Left colon (tissue), 2 donors: ENCODE measurements around the gene CDHR3. TPM values are rescaled to one million over a fixed set of nuclear protein-coding genes. Genes with fewer than 3 reads are reported as not detected.
A peak's percentile ranks its signal among the peaks of the same experiment; 100 is the strongest.

Experiments
- ATAC-seq: fragments of 200-7000 bp; cut with Tn5 transposase; one replicate; pipeline ENCODE4 v1.9.1; 2020; ENCODE audit warnings: mild to moderate bottlenecking, moderate library complexity
- DNase-seq, 2 donors: peaks; one replicate each; pipeline ENCODE4 v3.0.0-alpha.2; 2020
- intact Hi-C, 2 donors: fragments of 100-400 bp; cut with DNase I in 1 of 2; cut with micrococcal nuclease in 1 of 2; formaldehyde crosslinking; loops; one replicate each; pipeline versions ENCODE4 v1.11.2 to v1.14.0; 2022; cut with DNase I, micrococcal nuclease
- total RNA-seq, 2 donors: library from RNA; stranded (reverse); fragmentation: NEBNext Ultra II Directional; extraction: Animal tissue kit (Norgen Biotek cat#: 25700); gene quantifications; one replicate each; pipeline ENCODE4 v1.2.1, GENCODE V29; 2021
- donor health status: DM: no; HTN: no; CAD: no.
- donor health status: DM: yes; HTN: yes; CAD: no.

CDHR3 gene
- total RNA-seq, 2 donors from 2014 or later, result 10.0 to 20.3 TPM

DNA sequence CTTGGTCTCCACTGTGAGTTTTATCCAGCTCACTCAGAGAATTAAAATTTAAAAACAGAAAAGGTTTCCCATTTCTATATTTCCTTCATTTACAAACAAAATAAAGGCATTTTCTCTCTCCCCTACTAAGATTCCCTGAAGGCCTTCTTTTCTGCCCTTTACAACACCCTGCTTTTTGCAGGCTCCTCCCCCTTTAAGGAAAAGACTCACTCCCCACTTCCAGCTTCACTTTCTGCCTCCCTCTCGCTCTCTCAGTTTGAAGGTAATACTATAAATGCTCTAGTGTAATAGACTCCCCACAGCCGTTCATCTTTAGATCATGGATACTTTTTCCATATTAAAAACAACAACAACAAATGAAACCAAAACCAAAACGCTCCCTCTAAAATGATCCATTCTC, 53.3 kb downstream of the CDHR3 start:
- no peak for DNase-seq
- intact Hi-C loops, result loop anchor here in 1 of 2 donors (10.0 kb wide), 1 partner anchor 252 kb away; no protein-coding TSS in a partner anchor
- no peak for ATAC-seq

- ATAC-seq, result no peak
- intact Hi-C loops, result loop anchor here in 1 of 2 donors (10.0 kb wide), 1 partner anchor 253 kb away; no protein-coding TSS in a partner anchor
Measured at GRCh38 chr7:106017657-106018056, 54.6 kb downstream of the CDHR3 start.

DNA sequence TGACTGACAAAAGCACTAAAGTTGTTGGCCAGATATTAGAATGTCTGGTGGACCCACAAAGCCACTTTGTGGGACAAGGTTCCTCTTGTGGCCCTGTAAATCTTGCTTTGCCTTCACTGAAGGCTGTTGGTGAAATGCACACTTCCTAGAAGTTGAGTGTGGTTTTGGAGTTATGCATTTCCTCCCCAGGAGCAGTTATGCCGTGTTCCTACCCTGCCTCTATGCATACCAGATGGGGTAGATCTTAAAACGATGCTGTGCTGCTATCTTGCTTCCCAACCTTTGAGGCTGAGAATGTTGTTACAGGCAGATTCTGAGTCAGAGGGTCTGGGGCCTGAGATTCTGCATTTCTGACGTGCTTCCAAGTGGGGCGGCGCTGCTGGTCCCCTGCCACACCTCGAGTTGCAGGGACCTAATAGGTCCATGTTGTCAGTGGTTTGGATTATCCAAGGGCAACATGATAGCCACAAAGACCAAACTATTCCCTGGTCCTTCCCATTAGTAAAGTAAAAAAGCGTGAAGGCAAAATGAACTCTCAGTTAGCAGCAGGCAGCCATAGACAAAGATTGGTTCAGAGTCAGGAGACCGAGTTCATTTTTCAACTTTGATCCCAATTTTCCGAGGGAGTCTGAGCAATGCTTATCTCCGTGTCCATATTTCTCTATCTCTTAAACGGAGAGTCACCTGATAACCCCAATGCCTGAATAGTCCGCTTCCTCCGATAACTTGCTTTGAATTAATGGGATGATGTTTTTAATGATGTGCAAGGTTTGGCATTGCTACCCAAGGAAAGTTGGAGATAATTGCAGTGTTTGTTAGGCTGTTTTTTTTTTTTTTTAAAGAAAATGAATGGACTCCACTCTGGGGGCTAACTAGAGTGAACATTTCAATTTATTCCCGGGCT, 55.8 kb downstream of the CDHR3 start:
- intact Hi-C loops, result loop anchor here in 1 of 2 donors (10.0 kb wide), 1 partner anchor 254 kb away; no protein-coding TSS in a partner anchor
- ATAC-seq, result no peak
- no peak for DNase-seq

More at GRCh38 chr7:106017657-106018056, 54.6 kb downstream of the CDHR3 start:
- DNase-seq, result no peak

- no peak for ATAC-seq
- DNase-seq, result no peak
- intact Hi-C loops, result loop anchor here in 1 of 2 donors (10.0 kb wide), 1 partner anchor 255 kb away; no protein-coding TSS in a partner anchor
Measured at GRCh38 chr7:106019470-106019820, 56.4 kb downstream of the CDHR3 start.

- intact Hi-C loops, result no loop called here
- no peak for DNase-seq
Measured at GRCh38 chr7:106021151-106022067, 58.3 kb downstream of the CDHR3 start.

GRCh38 chr7:106022193-106022821, 59.2 kb downstream of the CDHR3 start:
- ATAC-seq (no peak), DNase-seq (peak in 1 of 2 donors; percentile 52)
- intact Hi-C loops, result no loop called here

More at GRCh38 chr7:106021151-106022067, 58.3 kb downstream of the CDHR3 start:
- ATAC-seq, result no peak

GRCh38 chr7:106023369-106024322, 60.6 kb downstream of the CDHR3 start:
- ATAC-seq (no peak), DNase-seq (no peak)
- intact Hi-C loops, result no loop called here

DNA sequence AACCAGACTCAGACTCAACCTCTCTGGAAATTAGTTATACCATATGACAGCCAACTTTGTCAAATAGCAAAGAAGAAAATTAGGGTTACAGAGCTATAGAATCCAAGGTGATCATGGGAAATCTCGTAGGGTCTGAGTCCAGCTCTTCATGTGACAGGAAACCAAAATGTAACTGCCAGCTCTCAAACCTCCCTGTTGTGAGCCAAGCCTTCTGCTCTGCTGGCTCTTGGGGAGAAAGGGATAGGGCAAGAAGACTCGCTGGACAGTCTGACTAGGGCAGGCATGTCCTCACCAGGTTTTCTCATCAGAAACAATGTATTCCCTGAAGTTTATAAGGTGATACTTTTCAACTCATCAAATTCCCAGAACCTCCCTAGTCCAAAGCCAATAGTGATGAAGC, 63.0 kb downstream of the CDHR3 start:
- intact Hi-C loops, result no loop called here
- ATAC-seq, result no peak
- no peak for DNase-seq

DNA sequence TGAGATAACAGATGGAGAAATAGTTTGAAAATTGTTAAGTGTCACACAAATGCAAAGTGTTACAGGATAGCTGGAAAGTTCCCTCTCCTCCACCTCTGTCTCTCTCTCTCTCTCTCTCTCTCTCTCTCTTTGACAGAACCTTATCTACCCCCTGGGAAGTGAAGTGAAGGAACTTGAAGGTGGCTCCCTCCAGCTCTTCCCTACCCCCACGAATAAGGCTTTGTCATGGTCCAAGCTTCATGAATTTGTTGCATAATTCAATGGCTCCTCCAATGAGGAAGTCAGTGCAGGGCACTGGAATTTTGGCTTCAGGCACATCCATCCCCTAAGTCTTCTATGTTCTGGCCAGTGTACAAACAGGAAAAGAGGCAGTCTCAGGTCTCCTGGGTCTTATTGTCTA, 66.4 kb downstream of the CDHR3 start:
- intact Hi-C loops, result no loop called here
- no peak for ATAC-seq
- DNase-seq, result no peak

DNA sequence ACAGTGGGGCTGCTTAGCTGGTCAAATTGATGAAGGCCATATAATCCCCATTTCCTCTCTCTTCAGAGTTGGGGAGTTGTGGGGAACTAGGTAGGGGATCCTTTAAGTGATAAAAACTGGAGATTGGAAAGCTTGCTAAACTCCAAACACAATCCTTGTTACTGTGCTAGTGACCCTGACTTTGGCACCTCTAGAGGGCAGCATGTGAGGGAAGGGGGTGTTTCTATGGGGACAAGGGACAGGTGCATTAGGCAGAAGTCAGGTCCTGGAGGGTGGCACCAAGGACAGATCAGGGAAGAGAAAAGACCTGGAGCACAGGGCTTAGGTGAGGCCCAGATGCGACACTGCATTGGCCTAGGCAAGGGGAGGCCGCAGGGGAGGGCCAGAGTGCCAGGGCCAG, 66.9 kb downstream of the CDHR3 start:
- DNase-seq (no peak), ATAC-seq (no peak)
- intact Hi-C loops, result no loop called here

DNA sequence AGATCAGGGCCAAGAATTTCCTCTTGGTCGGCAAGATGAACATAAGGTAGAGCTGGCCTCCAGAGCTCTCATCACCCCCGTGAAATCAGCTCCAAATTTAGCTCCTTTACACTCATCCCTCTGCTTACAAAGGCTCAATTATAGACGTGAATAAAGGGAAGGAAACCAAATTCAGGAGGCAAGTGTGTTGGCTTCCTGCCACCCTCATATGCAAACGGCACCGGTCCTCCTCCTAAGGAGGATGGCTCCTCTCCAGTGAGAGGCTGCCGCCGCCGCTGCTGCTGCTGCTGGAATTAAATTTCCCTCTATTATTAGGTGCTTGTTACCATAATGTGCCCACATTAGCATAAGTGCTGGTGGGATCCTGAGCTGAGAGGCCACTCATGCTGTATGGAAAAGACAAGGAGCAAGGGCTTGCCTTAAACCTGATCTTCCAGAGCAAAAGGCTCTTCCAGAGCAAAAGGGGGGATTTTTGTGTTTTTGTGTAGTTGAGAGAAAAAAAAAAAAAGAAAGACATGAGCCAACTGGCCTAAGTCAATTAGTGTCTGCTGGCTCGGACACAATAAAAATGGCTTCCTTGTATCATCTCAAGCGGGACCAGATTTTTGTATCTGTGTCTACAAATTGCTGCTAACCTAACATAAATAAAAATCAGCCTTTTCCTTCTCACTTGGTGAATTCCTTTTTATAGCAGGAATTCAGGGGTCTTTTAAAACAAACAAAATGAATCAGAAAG, 68.4 kb downstream of the CDHR3 start:
- DNase-seq, result no peak
- ATAC-seq, result no peak
- intact Hi-C loops, result no loop called here

DNA sequence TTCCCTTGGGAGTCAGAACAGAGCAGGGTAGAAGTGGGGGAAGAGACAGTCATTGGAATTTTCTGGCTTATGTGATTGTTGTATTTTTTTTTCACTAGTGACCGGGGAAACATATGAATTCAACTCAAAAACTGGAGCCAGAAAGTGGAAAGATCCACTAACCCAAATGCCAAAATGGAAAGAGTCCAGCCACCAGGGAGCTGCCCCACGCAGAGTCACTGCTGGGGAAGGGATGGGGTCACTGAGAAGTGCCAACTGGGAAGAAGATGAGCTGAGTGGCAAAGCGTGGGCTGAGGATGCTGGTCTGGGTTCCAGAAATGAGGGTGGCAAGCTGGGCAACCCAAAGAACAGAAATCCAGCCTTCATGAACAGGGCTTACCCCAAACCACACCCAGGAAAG, 69.2 kb downstream of the CDHR3 start:
- intact Hi-C loops, result no loop called here
- ATAC-seq (no peak), DNase-seq (no peak)

DNA sequence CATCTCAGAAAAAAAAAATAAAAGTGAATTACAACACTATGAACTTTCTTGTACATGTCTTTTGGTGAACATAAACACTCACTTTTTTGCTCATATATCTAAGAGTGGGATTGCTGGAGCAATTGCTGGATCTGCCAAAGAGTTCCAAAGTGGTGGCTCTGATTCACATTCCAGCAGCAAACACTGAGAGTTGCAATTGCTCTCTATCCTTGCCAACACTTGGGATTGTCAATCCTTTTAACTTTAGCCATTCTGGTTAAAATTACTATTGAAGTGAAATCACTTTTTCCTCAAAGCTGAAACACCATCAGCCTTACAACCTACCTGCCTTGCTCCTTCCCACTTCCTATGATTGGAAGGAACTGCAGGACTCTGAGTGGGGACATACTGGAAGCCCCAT, 70.7 kb downstream of the CDHR3 start:
- intact Hi-C loops, result no loop called here
- DNase-seq (no peak), ATAC-seq (no peak)

DNA sequence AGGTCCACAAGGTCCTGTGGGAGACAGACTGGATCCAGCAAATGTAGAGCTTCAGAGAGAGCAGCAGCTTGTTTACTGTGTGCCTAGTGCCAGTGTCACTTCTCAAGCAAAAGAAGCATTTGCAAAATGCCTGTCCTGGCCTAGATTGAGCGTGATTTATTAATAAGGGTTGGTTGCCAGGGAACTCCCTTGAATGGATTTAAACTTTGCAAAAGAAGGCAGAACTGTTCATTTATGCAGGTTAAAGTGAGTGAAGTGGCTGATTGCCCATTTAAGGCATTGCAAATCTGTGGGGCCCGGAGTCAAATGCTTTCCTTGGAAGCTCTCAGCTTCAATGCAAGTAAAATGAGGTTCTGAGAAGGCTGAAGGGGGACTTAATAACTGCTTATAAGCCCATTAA, 71.3 kb downstream of the CDHR3 start:
- ATAC-seq (no peak), DNase-seq (no peak)
- intact Hi-C loops, result no loop called here

DNA sequence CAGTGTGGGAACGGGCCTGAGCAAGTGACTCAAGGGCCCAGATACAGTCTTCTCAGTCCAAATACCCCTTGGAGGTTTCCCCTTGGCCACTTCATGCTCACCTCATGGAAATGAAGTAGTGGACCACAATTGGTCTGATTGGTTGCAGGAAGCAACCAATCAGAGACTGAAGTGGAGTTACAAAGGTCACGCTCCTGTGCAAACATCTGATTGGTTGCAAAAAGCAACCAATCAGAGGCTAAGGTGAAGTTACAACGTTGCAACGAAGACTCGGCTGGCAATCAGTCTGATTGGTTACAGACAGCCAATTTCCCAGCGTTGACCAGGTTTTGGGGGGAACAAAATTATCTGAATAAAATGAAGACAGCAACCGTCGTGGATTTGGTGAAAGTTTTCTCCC, 72.5 kb downstream of the CDHR3 start:
- DNase-seq (no peak), ATAC-seq (no peak)
- intact Hi-C loops, result no loop called here

DNA sequence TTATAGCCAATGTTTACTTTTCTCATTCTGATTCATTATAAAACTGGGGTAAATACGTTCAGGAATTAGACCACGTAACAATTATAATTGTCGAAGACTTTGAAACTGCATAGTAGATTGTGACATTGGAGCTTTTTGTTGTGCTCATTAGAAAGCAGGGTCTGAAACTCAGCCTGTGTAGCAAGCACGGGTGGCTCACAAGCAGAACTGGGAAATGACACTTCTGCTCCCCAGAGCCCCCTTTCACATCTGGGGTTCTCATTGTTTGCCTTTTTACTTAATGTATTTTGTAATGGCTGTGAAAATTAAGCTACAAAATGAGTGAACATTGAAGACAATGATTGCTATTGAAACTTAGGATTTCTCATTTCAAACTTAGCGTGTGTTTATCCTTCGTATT, 72.9 kb downstream of the CDHR3 start:
- no peak for DNase-seq
- intact Hi-C loops, result no loop called here
- no peak for ATAC-seq

DNA sequence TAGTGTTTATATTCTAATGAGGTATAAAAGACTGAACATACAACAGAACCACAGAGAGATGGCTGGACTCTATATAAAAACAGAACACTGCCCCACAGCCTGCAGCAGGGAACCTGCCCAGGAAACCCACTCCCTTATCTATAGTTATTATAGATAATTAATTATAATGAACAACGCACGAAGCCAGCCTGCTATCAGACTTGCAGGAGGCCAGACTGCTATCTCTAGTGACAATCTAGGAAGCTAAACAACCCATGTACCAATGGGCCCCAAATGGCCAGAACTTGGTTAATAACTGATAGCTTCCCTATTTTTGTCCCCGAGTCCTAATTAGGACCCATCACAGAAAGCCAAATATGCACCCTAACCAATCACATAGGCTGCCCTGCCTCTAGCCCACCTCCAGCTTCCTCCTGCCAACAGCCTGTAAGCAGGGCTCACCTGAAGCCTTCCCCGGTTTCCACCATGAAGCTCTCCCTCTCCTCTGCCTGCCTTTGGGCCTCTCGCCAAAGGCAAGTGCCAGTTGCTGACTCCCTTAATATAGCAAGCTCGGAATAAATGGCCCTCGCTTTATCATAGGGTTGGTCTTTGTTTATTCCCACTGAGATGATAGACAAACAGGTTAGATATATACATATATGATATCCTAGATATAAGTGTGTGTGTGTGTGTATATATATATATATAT, 74.6 kb downstream of the CDHR3 start:
- DNase-seq (no peak), ATAC-seq (no peak)
- intact Hi-C loops, result no loop called here
